RKO (cell line): Measurements from ENCODE around the gene TNFAIP6.
"Not testable (repeated sequence)": the region's sequence is repeated elsewhere in the genome, so short reads cannot be mapped to it uniquely, and the experiment has no call there.

ENCODE experiments used
- DNase-seq: peaks from one replicate; pipeline ENCODE4 v3.0.0-alpha.2; 2016; ENCODE audit warnings: low spot score

TNFAIP6 gene

GRCh38 chr2:151361674-151362370, 4.4 kb downstream of the TNFAIP6 start:
- peak; percentile 15 for DNase-seq

- no peak for DNase-seq
These were observed 6.3 kb downstream of the TNFAIP6 start for GRCh38 chr2:151363709-151364108.

- no peak for DNase-seq
These were observed 10.2 kb downstream of the TNFAIP6 start for GRCh38 chr2:151367571-151367970.

- peak; percentile 87 for DNase-seq
These were observed 17.0 kb downstream of the TNFAIP6 start for GRCh38 chr2:151374436-151374835.

- DNase-seq: no peak
These were observed 21.8 kb downstream of the TNFAIP6 start for GRCh38 chr2:151379169-151379568.

- no peak for DNase-seq
These were observed 23.3 kb downstream of the TNFAIP6 start for GRCh38 chr2:151380580-151381235.

GRCh38 chr2:151381266-151381665, 23.9 kb downstream of the TNFAIP6 start:
- DNase-seq: no peak

- no peak for DNase-seq
These were observed 30.6 kb downstream of the TNFAIP6 start for GRCh38 chr2:151388011-151388410.

GRCh38 chr2:151391436-151391835, 34.0 kb downstream of the TNFAIP6 start:
- no peak for DNase-seq

GRCh38 chr2:151394509-151394908, 37.1 kb downstream of the TNFAIP6 start:
- DNase-seq: no peak

- DNase-seq: no peak
These were observed 38.4 kb downstream of the TNFAIP6 start for GRCh38 chr2:151395509-151396374.

GRCh38 chr2:151399981-151400380, 42.6 kb downstream of the TNFAIP6 start:
- no peak for DNase-seq

- DNase-seq: no peak
These were observed 43.8 kb downstream of the TNFAIP6 start for GRCh38 chr2:151401149-151401548.

GRCh38 chr2:151403914-151404313, 46.5 kb downstream of the TNFAIP6 start:
- no peak for DNase-seq

GRCh38 chr2:151405376-151405775, 48.0 kb downstream of the TNFAIP6 start:
- DNase-seq: no peak

- no peak for DNase-seq
These were observed 49.9 kb downstream of the TNFAIP6 start for GRCh38 chr2:151407281-151407680.

GRCh38 chr2:151408788-151409600, 51.6 kb downstream of the TNFAIP6 start:
- no peak for DNase-seq

GRCh38 chr2:151409601-151410484, 52.5 kb downstream of the TNFAIP6 start, which contains the start of gene RIF1:
Gene RIF1, plus strand, starts transcription at chr2:151409902. Its CDS starts 522 bp downstream, at chr2:151410424.
- peak; percentile 97 for DNase-seq

- DNase-seq: peak; percentile 55
These were observed 53.1 kb downstream of the TNFAIP6 start for GRCh38 chr2:151410485-151410834.

GRCh38 chr2:151417650-151418049, 60.3 kb downstream of the TNFAIP6 start:
- DNase-seq: no peak

- DNase-seq: not testable (repeated sequence)
These were observed 64.3 kb downstream of the TNFAIP6 start for GRCh38 chr2:151421681-151422080.
